ENCODE data around the gene CDH6.

The CDH6 gene

GRCh38 chr5:31217446-31217845 lies 24.0 kb downstream of the CDH6 start:
- TF ChIP-seq CREB1 (IDR thresholded peaks at IDR 0.05; ENCODE audit: low read depth) (no peak), CEBPB (IDR thresholded peaks at IDR 0.05) (no peak), EP300 (IDR thresholded peaks at IDR 0.05; ENCODE audit: borderline replicate concordance) (no peak), TCF12 (IDR thresholded peaks at IDR 0.05; ENCODE audit: low read depth) (no peak), TEAD4 (IDR thresholded peaks at IDR 0.05) (no peak), FOXM1 (IDR thresholded peaks at IDR 0.05; ENCODE audit: borderline replicate concordance, low read depth) (no peak), ZBTB7A (IDR thresholded peaks at IDR 0.05; ENCODE audit: low read depth) (no peak), TAF1 (IDR thresholded peaks at IDR 0.05; ENCODE audit: low read depth) (no peak)

- TF ChIP-seq TAF1 (IDR thresholded peaks at IDR 0.05; ENCODE audit: low read depth): no peak
- TF ChIP-seq RAD21 (IDR thresholded peaks at IDR 0.05; ENCODE audit: low read depth): no peak
- TF ChIP-seq EGR1 (IDR thresholded peaks at IDR 0.05): no peak
- no peak for TF ChIP-seq REST (IDR thresholded peaks at IDR 0.05; ENCODE audit: low read depth)
- no peak for TF ChIP-seq USF1 (IDR thresholded peaks at IDR 0.05)
These were observed 25.5 kb downstream of the CDH6 start for GRCh38 chr5:31218978-31219377.

GRCh38 chr5:31221001-31221400 lies 27.5 kb downstream of the CDH6 start:
- TF ChIP-seq USF1 (IDR thresholded peaks at IDR 0.05): no peak
- no peak for TF ChIP-seq YY1 (IDR thresholded peaks at IDR 0.05; ENCODE audit: low read depth)
- TF ChIP-seq TEAD4 (IDR thresholded peaks at IDR 0.05): no peak
- TF ChIP-seq TAF1 (IDR thresholded peaks at IDR 0.05; ENCODE audit: low read depth): no peak
- no peak for TF ChIP-seq CREB1 (IDR thresholded peaks at IDR 0.05; ENCODE audit: low read depth)
- TF ChIP-seq REST (IDR thresholded peaks at IDR 0.05; ENCODE audit: low read depth): no peak
- TF ChIP-seq MAX (IDR thresholded peaks at IDR 0.05): no peak
- TF ChIP-seq CEBPB (IDR thresholded peaks at IDR 0.05): no peak

GRCh38 chr5:31225118-31225517 lies 31.6 kb downstream of the CDH6 start:
- TF ChIP-seq FOXM1 (IDR thresholded peaks at IDR 0.05; ENCODE audit: borderline replicate concordance, low read depth) (no peak), TCF12 (IDR thresholded peaks at IDR 0.05; ENCODE audit: low read depth) (no peak), MAX (IDR thresholded peaks at IDR 0.05) (no peak), ZBTB7A (IDR thresholded peaks at IDR 0.05; ENCODE audit: low read depth) (no peak), EP300 (IDR thresholded peaks at IDR 0.05; ENCODE audit: borderline replicate concordance) (no peak), YY1 (IDR thresholded peaks at IDR 0.05; ENCODE audit: low read depth) (no peak), REST (IDR thresholded peaks at IDR 0.05; ENCODE audit: low read depth) (no peak), TAF1 (IDR thresholded peaks at IDR 0.05; ENCODE audit: low read depth) (no peak), EGR1 (IDR thresholded peaks at IDR 0.05) (no peak)

- TF ChIP-seq EGR1 (IDR thresholded peaks at IDR 0.05): no peak
- no peak for TF ChIP-seq TAF1 (IDR thresholded peaks at IDR 0.05; ENCODE audit: low read depth)
- no peak for TF ChIP-seq FOXM1 (IDR thresholded peaks at IDR 0.05; ENCODE audit: borderline replicate concordance, low read depth)
- TF ChIP-seq ZBTB7A (IDR thresholded peaks at IDR 0.05; ENCODE audit: low read depth): no peak
- no peak for TF ChIP-seq TEAD4 (IDR thresholded peaks at IDR 0.05)
- no peak for TF ChIP-seq YY1 (IDR thresholded peaks at IDR 0.05; ENCODE audit: low read depth)
- no peak for TF ChIP-seq TCF12 (IDR thresholded peaks at IDR 0.05; ENCODE audit: low read depth)
- no peak for TF ChIP-seq MAX (IDR thresholded peaks at IDR 0.05)
- no peak for TF ChIP-seq CEBPB (IDR thresholded peaks at IDR 0.05)
- no peak for TF ChIP-seq EP300 (IDR thresholded peaks at IDR 0.05; ENCODE audit: borderline replicate concordance)
- no peak for TF ChIP-seq CREB1 (IDR thresholded peaks at IDR 0.05; ENCODE audit: low read depth)
- TF ChIP-seq NFIC (IDR thresholded peaks at IDR 0.05): no peak
- no peak for TF ChIP-seq RAD21 (IDR thresholded peaks at IDR 0.05; ENCODE audit: low read depth)
- TF ChIP-seq REST (IDR thresholded peaks at IDR 0.05; ENCODE audit: low read depth): no peak
- TF ChIP-seq USF1 (IDR thresholded peaks at IDR 0.05): no peak
These were observed 32.1 kb downstream of the CDH6 start for GRCh38 chr5:31225613-31226012.

Measured in Ishikawa (cell line).